ENCODE data around the gene ZNF831.

ZNF831 gene

DNA sequence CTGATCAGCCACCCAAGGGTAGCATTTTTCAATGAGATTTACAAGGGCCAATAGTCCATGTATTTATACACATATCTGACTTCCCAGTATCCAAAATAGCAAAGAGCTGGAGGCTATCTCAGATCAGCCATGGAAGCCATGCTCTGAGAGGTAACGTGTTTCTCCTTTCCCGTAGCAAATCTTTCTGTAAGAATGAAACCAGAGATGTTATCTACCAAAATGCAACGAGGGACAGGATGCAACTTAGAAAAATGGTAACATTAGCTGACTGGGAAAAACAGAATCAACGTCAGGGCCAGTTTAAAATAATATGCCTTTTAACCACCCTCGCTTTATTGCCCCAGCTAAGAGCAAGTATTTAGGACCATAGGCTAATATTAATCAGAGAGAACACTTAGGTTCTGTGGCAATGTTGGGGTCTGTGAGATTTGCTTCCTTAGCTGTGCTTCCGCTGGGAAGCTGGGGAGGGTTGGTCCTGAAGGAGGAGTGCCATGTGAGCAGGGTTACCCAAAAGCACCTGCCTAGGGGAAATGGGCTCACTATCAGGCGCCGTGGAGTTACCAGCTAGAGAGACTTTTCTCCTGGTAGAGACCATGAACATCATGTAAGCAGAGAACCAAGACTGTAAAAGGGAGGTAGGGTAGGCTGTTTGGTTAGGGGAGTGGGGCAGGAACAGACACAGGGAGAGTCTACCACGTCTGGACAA, 1.2 kb downstream of the ZNF831 start:
- DNase-seq (ENCODE audit: extremely low read depth, low read depth), result no peak
- TF ChIP-seq CTCF (IDR thresholded peaks at IDR 0.05; ENCODE audit: low read depth, low read length), result no peak

DNA sequence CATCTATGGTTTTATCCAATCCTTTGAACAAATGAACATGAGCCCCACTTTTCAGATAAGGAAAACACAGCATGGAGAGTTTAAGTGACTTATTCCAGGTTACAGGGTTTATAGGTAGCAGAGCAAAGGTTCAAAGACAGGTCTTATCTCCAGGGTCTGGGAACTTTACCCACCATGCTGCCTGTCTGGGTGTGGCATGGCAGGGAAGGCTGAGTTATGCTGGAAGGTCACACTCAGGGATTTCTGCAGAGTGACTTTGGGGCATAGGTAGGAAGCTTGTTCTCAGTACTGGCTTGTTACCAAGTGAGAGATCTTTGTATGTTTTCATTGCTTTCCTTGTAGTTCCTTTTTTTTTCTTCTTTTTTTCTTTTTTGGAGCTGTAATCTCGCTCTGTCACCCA, 1.8 kb downstream of the ZNF831 start:
- no peak for TF ChIP-seq CTCF (IDR thresholded peaks at IDR 0.05; ENCODE audit: low read depth, low read length)
- no peak for DNase-seq (ENCODE audit: extremely low read depth, low read depth)

- TF ChIP-seq CTCF (IDR thresholded peaks at IDR 0.05; ENCODE audit: low read depth, low read length), result no peak
- DNase-seq (ENCODE audit: extremely low read depth, low read depth), result no peak
Observed at GRCh38 chr20:59165891-59166709, 2.5 kb downstream of the ZNF831 start.

DNA sequence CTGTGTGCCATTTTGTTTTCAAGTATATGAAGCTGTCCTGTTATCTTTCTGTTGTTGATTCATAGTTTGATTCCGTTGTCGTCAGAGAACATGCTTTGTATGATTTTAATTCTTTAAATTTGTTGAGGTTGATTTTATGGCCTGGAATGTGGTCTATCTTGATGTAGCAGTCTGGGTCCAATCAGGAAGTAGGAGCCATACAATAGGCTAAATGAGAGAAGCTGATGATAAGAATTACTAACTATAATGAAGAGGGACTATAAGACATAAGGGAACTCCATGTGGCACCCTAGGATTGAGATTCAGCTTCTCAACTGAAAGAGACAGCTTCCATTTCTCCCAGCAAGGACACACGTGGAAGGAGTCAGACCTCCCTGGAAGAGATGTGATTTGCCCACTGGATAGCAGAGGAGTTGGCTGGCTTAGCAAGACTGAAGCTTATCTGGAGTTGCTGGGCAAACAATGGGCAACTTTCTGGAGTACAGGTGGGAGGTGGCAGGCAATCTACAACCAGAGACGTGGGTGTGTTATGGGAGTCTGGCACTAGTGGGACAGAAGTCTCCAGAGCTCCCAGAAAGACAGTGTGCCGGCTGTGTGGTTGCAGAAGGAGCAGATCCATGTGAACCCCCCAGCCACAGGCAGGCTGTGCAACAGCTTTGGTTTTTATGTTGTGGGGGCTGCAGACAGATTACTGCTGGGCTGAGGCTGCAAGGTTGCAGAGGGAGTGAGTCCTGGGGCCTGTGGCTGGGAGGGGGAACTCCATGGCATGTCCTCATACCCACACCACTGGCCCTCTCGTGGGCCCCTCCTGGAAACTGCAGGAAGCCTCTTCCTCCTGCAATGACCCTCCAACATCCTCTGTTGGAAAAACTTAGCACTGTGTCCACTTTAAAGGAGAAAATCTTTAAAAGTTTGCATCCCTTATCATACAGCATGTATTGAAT, 7.1 kb downstream of the ZNF831 start:
- TF ChIP-seq CTCF (IDR thresholded peaks at IDR 0.05; ENCODE audit: low read depth, low read length), result no peak
- no peak for DNase-seq (ENCODE audit: extremely low read depth, low read depth)

GRCh38 chr20:59171986-59172385, 8.4 kb downstream of the ZNF831 start:
- no peak for DNase-seq (ENCODE audit: extremely low read depth, low read depth)
- no peak for TF ChIP-seq CTCF (IDR thresholded peaks at IDR 0.05; ENCODE audit: low read depth, low read length)

DNA sequence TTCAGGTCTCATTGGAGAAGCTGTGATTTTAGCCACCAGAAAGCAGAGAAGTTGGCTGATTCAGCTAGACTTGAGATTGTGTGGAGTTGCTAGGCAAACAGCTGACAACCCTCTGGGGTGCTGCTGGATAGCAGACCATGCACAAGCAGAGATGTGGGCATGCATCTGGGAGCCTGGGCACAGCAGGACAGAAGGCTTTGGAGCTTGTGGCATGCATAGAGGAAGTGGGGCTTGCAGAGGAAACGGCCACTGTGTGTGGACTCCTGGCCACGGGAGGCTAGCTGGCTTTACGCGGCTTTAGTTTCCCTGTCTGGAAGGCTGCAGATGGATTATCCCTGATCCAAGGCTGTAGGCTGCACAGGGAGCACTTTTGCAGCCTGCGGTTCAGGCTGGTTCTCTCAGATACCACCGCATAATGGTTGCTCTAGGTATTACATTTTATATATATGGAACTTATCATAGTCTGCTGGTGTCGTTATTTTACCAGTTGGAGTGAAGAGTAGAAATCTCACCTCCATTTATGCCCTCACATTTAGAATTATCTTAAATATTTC, 10.4 kb downstream of the ZNF831 start:
- TF ChIP-seq CTCF (IDR thresholded peaks at IDR 0.05; ENCODE audit: low read depth, low read length), result no peak
- DNase-seq (ENCODE audit: extremely low read depth, low read depth), result no peak

Data from AG09319 (cell line).